HG02759 (cell line): ENCODE measurements around the gene PRTG.
A peak's percentile ranks its signal among the peaks of the same experiment; 100 is the strongest.
"Not testable (repeated sequence)": the region's sequence is repeated elsewhere in the genome, so short reads cannot be mapped to it uniquely, and the experiment has no call there.

Experiments used
- ATAC-seq: cut with Tn5 transposase; IDR thresholded peaks from one replicate; pipeline ENCODE4 v1.9.1; 2021; ENCODE audit warnings: mild to moderate bottlenecking, moderate library complexity; ENCODE audit not compliant: unreplicated experiment

The PRTG gene

DNA sequence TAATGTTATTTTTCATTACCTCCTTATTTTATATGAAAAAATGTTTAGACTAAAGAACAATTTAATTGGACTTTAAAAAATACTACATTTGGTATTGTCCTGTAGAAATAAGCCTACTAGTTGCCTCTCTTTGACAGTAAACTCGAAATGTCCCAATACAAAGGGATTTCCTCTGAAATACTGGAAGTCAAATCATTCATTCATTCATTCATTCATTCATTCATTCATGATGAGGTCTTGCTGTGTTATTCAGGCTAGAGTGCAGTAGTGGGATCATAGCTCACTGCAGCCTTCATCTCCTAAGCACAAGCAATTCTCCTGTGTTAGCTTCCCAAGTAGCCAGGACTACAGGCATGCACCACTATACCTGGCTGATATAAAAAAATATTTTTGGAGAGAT is 104.2 kb downstream of the PRTG start:
- no peak for ATAC-seq

DNA sequence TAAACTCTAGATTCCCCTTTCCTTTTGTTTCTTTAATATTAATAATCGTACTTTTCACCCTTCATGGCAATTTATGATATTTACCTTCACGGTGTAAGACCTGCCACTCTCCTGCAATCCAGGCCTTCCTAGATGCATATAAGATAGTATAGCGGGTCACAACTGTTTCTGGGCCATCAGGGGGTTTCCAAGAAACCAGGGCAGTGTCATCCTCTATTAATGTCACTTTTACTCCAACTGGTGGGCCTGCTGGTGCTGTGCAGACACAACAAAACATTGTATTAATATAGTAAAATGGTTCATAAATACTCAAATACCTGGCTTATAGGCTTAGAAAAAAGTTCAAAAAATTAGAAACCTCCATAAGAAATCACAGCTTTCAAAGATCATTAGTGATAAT is 105.9 kb downstream of the PRTG start:
- ATAC-seq = no peak

DNA sequence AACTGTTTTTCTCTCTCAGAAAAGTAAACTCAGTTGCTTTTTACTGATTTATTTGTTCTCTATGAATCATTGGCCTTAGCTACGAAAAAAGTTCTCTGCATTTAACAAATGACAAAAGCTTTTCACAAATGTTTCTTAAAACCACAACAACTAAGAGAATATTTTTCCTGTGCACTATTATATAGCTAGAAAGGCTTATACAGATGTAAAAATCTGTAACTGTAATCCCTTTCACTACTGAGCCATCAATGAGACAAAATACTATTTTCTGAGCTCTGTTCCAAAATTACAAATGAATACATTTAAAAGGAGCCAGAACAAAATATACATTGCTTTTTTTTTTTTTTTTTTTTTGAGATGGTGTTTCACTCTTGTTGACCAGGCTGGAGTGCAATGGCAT is 109.2 kb downstream of the PRTG start:
- no peak for ATAC-seq

DNA sequence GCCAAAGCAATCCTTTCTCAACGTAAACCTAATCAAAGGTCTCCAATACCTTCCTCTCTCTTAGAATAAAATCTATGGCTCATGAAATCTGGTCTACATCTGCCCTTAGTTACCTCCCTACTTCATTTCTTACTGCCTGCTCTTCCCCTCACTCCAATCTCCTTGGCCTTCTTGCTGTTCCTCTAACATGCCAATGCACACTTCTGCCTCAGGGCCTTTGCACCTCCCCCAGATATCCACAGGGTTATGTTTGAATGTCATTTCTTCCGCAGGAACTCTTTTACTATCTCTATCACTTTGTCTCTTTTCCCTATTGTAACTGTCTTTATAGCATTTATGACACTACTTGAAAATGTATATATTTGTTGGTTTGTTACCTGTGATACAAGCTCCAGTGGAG is 110.5 kb downstream of the PRTG start:
- no peak for ATAC-seq

DNA sequence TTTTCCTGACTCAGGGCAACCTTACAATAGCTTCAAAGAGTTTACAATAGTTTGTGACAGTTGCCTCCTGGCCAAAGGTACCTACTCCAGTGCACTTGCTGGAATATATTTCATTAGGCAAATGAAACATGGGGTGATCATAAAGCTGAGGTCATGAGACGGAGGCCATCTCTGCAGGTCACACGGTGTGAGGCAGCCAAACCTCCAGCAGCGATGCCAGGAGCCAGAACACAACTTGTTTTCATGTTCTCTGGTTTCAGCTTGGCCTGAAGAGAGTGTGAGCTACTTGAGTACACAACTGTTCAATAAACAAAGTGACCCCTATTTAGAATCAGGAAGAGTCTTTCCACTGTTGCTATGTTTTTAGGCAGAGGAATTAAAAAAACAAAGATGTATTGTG is 112.1 kb downstream of the PRTG start:
- no peak for ATAC-seq

DNA sequence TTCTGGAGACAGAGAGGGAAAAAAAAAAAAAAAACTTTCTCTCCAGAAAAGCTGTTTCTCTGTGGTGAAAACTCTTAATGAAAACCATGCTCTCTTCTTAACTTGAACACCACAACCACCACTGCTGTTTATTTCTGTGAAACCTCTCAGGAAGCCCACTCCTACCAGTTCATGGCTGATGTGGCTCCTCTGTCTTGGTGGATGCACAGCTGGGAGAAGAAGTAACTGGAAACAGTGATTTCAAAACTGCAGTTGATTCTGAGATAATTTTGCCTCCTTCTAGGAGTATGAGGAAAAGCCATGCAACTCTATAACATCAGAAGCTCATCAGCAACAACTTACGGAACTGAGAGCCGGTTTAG is 114.6 kb downstream of the PRTG start:
- no peak for ATAC-seq

DNA sequence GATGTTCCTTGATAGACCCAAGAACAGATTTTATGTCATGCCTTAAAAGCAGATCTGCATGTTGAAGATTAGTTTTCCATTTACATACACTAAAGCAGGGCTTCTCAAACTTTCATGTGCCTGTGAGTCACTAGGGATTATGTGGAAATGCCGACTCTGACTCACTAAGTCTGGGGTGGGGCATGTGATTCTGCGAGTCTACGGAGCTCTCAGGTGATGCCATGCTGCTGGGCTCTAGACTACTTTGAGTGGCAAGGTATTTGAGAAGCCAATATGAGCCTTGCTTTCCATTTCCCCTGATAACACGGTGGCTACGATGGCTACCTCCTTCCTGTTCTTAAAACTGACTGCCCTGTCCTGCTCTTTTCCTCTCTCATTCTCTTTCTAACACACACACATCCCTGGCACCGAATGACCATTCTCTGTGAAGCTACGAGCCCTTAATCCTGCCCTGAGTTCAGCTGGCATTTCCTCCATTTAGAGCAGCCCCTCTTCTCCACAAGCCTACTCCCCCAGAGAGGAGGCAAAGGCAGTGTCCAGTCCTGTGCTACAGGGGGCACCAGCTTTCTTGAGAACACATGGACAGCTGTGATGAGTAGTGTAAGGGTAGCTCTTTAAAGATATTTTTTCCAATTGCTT is 115.1 kb downstream of the PRTG start:
- no peak for ATAC-seq

DNA sequence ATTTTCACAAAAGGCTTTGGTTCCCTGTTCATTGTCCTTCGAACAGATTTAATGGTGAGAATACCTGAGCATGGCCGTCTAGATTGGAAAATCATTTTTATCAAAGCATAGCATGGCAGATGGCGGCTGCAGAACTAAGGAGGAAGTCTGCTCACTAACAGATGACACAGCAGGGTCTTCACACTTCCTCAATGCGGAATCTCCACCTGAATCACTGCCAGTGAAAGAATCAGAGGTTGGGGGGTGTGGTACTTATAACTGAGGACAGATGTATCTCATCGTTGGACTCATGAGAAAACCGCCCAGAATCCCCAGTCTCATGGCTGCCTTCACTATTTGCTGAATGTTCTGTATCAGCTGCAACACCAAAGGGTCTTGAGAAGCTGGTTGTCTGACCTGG is 123.2 kb downstream of the PRTG start:
- no peak for ATAC-seq

DNA sequence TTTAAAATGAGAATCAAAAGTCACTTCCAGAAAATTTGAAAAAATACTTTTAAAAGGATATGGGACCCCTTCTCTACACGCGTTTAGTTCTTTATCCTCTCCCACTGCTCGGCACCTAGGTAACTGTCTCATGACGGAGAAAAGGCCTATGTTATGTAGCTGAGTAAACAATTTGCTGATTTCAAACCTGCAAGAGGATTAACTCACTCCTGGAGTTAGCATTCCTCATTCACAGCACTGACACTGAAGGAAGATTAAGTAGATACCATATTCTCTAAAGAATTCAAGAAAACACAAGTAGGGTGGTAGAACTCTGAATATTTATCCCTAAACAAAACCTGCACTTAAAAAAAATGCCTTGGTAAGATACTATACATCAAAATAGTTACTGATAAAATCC is 124.6 kb downstream of the PRTG start:
- no peak for ATAC-seq

DNA sequence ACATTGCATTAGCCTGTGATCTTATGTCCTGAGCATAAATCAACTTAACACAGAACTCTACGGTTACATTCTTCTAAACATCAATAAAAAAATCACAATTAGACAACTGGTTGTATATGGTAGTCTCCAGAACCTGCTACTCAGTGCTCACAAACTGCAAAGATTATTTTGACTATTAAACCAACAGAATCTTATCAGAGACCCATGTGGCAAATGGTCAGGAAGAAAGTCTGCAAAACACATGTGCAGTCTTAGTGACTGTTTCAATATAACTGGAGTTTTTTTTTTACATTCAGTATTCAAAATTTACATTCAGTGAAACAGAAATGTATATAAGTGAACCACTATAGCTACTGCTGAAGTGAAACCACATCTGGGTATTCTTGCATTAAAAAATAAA is 127.5 kb downstream of the PRTG start:
- no peak for ATAC-seq

DNA sequence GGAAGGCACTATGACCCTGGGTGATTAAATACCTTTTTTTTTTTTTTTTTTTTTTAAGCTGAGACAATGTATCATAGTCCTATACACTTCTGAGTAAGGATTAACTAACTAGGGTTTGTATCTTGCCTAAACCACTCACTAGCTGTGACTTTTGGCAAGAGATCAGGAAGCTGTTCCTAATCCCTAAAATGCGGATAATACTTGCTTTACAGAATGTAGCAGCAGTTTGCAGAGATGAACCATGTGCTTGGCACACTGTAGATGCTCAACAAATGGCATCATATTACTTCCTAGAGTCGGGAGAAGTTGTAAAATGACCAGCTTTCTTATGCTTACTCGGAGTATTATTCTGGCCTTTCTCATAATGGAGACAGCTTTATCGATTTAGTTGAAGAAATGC is 129.2 kb downstream of the PRTG start:
- no peak for ATAC-seq

DNA sequence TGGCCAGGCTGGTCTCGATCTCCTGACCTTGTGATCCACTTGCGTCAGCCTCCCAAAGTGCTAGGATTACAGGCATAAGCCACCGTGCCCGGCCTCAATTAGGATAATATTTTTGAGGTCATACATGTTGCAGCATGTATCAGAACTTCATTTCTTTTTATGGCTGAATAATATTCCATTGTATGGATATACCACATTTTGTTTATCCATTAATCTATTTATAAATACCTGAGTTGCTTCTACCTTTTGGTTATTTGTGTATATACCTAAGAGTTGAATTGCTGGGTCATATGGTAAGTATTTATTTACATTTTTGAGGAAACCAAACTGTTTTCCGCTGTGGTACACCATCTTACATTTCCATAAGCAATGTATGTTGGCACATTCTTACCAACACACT is 136.7 kb downstream of the PRTG start:
- ATAC-seq = no peak

DNA sequence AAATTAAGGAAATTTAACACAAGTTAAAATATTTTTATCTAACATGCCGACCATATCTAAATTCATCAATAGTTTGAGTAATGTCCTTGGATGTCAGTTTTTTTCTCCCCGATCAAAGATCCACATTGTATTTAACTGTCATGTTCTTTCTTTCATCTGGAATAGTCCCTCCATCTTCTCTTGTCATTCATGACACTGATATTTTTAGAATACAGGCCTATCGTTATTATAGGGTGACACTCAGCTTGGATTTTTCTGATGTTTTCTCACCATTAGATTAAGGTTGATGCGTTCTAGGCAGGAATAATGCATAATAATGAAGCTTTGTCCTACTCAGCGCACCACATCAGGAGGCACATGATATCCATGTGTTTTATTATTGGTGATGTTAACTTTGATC is 141.6 kb downstream of the PRTG start:
- no peak for ATAC-seq

DNA sequence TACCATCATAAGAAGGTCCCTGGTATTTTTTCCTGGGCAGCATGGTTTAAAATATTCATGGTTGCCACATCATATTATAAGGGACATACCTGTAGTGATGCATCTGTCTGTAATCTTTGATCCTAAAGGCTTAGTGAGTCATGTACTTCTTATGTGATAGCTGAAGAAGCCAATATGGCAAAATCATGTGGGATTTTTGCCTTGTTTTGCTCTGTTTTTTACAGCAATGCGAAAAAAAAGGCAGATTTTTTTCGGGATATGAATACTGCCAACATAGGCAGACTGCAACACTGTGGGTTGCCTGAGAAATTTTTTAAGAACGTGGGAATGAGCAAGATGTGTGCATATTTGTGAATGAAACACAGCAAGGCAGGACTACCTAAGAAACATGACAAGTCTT is 143.5 kb downstream of the PRTG start:
- ATAC-seq = no peak

DNA sequence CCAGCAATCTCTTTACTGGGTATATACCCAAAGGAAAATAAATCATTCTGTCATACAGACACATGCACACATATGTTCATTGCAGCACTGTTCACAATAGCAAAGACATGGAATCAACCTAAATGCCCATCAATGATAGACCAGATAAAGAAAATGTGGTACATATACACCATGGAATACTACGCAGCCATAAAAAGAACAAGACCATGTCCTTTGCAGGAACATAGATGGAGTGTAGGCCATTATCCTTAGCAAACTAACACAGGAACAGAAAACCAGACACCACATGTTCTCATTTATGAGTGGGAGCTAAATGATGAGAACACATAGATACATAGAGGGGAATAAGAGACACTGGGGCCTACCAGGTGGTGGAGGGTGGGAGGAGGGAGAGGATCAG is 149.9 kb downstream of the PRTG start:
- ATAC-seq = not testable (repeated sequence)

DNA sequence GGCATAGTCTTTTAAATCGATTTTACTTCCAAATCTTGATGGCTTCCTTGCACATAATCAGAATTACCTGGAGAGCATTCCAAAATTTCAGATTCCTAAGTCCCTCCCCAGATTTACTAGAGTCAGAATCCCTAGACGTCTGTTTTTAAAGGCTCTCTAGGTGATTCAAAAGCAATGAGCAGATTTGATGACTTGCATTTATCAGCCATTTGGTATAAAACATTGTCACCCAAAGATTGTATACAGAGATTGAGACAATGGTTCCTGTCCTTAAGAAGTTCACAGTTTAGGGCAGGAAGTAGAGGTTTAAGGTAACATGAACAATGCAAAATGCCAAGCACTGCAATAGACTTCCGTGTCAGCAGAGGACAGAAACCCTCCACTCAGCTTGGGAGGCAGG is 152.2 kb downstream of the PRTG start:
- ATAC-seq = no peak

DNA sequence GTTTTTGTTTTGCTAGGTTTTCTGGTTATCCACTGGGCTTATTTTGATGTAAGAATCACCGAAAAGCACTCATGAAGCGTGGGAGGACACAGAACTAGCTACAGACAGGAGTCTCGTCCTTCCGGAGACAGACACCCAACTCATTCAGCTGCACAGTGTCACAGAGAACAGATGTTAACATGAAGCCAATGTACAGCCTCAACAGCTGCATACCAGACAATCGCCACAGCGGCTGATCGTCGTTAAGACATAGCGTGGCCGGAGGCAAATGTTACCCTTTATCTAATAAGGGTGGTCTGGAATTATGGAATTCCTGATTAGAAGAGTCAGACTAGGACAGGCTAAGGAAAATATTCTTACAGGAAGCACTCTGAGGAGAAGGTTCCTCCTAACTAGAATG is 153.7 kb downstream of the PRTG start:
- no peak for ATAC-seq

DNA sequence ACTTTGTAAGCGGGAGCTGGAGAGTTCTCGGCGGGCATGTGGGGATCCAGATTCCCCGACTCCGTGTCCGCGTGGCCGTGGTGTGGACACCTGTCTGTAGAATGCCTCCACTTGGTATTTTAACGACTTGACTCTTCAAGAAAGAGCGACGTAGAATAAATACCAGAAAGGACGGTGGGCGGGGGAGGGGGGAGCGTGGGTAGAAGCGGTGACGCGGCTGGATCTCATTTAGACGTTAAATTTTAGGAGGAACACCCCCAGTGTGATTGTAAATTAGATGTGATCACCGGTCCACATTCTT is 154.2 kb downstream of the PRTG start:
- no peak for ATAC-seq

DNA sequence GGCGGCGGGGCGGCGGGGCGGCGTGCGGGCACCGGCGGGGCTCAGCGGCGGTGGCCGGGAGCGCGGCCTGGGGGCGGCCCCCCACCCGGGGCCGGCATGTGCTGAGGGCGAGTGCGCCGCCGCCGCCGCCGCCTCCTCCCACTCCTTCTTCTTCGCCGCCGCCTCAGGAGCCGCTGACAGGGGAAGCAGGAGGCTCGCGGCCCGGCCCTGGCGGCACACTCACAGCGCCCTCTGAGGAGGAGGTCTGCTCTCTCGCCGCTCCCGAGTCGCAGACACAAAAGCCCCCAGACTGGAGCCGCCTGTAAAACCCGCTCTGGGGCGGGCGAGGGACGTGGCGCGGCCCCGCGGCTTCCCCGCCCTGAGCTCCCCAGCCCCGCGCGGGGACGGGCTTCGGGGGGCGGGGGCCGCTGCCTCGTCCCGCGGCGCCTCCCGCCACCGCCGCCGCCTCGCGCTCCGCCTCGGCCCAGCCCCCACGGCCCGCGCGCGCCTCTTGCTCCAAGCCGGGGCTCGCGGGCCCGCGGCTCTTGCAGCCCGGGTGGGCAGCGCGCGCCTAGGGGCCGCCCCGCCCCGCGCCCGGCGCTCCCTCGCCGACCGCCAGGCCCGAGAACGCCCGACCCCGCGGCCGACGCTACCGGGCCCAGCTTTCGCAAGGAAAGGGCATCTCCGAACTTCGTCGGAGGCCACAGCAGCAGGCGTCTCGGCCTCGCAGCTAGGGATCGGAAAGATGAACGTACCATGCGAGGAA is 154.7 kb downstream of the PRTG start, which contains the start of gene PYGO1:
PYGO1 (minus strand) TSS at position 276 of the 745 bp plus-strand sequence. CDS start 462 bp downstream, outside the sequence.
- ATAC-seq = peak; percentile 82

DNA sequence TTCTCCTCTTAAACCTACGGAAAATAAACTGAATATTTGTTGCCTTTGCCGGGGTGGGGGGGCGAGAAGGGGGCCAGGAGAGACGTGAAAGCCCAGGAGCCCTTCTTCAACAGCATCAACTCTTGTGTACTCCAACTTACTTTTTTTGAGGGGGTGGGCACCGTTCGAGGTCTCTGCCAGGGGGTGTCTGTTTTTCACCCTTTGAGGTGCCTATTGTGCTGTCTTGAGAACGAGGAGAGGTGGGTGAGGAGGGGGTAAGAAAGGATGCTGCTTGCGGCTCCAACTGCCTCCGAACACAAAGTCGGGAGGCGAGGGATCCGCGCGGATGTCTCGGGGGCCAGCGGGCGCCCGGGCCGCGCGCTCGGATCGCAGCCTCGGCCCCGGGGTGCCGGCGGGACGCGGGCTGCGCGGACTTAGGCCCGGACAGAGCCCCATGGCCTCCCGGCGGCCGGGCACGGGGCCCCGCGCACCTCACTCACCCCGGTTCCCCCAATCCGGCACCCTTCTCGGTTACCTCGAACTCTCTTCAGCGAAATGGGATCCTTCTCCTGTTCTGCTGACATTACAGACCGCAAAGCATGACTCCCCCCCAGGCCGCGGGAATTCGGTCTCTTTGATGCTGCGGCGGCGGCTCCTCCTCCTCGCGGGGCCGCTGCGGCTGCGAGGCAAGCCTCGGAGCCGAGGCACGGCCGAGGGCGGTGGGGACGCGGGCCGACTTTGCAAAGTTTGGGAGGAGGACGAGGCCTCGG is 155.5 kb downstream of the PRTG start:
- peak; percentile 26 for ATAC-seq

DNA sequence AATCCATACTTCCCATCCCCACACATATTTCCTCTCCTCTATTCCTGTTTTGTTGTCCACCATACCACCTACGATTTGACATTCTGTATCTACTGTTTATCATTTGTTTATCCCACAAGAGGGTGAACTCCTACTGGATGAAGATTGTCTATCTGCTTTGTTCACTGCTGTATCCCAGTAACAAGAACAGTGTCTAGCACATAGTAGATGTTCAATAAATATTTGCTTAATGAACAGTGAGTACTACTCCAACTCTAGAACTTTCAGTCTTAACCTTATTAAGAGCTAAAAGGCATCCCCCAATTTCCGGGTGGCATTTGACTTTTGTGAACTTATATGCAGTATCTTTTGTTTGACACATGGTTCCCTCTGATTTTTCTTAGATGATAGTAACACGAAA is 156.1 kb downstream of the PRTG start:
- ATAC-seq = no peak

DNA sequence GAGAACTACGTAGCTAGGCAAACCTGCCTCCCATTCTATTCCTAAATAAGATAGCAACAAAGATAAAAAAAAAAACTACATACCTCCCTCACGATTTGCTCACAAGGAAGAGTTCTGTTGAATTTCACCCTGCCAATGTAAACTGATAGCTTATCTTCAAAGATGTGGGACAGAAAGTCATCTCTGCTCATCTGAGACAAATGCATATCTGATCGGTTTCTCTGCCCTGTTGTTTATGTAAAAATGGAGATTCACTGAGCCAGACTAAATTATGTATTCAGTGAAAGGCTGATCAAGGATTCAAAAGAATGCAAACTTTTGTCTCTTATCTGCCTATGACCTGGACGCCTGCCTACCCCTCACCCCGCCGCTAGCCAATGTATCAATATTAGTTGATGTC is 166.0 kb downstream of the PRTG start:
- ATAC-seq = no peak
